ENCODE measurements around the gene LRP1.

DNA sequence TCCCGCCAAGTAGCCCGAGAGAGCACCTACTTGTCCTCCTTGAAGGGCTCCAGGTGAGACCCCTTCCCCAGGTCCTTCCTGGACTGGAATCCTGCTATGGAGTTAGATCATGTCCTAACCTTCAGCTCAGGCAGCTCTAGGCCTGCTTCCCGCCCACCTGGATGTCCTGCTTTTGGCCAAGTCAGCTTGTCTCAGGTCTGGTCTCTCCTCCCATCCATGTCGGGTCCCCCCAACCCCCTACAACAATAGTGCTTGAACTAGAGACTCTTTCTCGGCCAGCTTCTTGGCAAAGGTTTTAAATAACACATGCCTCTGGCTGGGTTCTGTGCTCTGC is 35.8 kb upstream of the LRP1 start:
- TF ChIP-seq, protein P1, sequence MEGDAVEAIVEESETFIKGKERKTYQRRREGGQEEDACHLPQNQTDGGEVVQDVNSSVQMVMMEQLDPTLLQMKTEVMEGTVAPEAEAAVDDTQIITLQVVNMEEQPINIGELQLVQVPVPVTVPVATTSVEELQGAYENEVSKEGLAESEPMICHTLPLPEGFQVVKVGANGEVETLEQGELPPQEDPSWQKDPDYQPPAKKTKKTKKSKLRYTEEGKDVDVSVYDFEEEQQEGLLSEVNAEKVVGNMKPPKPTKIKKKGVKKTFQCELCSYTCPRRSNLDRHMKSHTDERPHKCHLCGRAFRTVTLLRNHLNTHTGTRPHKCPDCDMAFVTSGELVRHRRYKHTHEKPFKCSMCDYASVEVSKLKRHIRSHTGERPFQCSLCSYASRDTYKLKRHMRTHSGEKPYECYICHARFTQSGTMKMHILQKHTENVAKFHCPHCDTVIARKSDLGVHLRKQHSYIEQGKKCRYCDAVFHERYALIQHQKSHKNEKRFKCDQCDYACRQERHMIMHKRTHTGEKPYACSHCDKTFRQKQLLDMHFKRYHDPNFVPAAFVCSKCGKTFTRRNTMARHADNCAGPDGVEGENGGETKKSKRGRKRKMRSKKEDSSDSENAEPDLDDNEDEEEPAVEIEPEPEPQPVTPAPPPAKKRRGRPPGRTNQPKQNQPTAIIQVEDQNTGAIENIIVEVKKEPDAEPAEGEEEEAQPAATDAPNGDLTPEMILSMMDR (IDR thresholded peaks at IDR 0.05), result no peak
- no peak for TF ChIP-seq ZFX (IDR thresholded peaks at IDR 0.05; ENCODE audit: borderline replicate concordance)

Data from 22Rv1 (cell line).